GM21526 (cell line): ENCODE measurements around the gene CTNNA2.

Source experiments
- ATAC-seq: cut with Tn5 transposase; IDR thresholded peaks from one replicate; pipeline ENCODE4 v1.9.1; 2021; ENCODE audit warnings: moderate library complexity; ENCODE audit not compliant: unreplicated experiment, low FRiP score

The CTNNA2 gene

GRCh38 chr2:80244905-80245584 lies 732.2 kb downstream of the CTNNA2 start:
- ATAC-seq, result no peak

- ATAC-seq, result no peak
Observed at GRCh38 chr2:80246534-80246933, 733.7 kb downstream of the CTNNA2 start.

DNA sequence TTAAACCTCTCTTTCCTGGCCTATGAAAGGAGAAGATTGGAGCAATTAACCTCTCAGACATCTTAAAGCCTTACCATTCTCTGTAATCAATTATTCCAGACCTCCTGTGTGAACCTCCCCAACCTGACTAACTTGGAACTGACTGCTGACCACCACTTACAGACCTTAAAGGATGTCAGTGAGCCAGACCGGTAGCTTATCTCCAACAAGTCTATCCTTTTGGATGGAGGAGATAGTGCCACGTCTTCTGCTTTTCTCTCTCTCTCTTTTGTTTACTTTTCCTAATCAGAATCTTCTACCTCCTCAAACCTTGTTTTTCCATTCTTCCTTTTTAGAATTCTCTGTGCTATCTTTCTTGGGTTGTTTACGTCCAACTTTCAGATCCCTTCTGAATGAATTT lies 734.5 kb downstream of the CTNNA2 start:
- ATAC-seq, result no peak

GRCh38 chr2:80248146-80248545 lies 735.3 kb downstream of the CTNNA2 start:
- no peak for ATAC-seq

DNA sequence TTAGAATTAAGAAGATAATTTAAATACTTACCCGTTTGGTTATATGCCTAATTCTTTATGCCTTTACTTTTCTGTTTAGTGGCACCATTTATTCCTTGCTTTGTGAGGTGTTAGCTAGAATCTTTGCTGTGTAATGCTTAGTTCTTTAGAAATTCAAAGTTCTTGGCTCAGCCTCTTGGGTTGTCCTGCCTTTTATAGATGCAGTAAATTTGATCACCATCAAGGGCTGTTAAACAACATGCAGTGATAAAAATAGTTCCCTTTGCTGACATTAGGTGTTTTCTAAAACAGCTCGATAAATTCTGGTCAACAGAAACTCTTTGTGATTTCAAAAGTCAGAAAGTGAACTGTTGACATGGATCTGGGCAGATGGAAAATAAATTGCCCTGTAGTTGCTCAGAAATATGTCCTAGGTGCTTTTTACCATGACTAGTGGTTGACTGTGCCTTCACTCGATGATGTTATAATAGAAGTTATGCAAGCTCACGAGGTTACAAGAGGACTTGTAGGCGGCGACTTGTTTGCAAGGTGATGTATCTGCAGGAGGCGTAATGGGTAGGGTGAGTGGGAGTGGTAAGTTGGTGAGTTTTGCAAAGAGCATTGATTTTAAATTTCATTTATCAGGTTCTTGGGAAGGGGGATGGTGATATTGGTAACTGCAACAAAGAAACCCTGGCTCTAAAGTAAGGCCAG lies 739.6 kb downstream of the CTNNA2 start:
- no peak for ATAC-seq

GRCh38 chr2:80255918-80256781 lies 743.3 kb downstream of the CTNNA2 start:
- no peak for ATAC-seq

DNA sequence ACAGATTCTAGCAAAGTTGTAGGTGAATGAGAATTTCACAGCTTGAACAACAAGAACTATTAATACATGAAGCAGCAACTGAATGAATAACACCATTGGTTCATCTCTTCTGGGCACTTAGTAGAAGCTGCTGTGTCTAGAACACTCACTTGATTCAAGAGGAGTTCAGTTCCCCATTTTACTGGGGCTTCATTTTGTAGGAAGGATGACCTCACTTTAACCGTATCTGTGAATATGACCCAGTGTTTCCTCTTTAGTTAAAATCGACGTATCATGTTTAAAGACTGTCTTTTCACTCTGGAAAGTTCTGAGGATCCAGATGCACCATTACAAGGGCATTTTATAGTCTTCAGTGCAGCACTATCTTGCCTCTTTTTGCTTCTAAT lies 743.9 kb downstream of the CTNNA2 start:
- no peak for ATAC-seq

DNA sequence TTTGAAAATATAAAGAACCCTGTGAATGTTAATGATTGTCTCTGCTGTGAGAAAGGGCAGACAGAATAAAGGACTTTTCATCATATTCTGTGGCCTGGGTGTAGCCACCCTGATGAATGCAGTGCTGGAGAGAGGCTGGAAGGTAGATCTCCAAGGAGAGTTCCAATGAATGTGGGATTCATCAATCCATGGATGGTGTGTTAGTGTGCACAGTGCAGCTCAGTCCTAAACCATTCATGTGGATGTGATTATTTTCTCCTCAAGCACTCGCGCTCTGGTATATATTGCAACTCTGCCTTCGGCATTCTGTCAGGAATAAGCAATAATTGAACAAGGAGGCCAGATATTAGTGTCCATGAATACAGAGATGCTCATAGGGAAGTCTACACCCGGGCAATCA lies 744.6 kb downstream of the CTNNA2 start:
- ATAC-seq, result no peak

GRCh38 chr2:80258341-80258740 lies 745.5 kb downstream of the CTNNA2 start:
- no peak for ATAC-seq

DNA sequence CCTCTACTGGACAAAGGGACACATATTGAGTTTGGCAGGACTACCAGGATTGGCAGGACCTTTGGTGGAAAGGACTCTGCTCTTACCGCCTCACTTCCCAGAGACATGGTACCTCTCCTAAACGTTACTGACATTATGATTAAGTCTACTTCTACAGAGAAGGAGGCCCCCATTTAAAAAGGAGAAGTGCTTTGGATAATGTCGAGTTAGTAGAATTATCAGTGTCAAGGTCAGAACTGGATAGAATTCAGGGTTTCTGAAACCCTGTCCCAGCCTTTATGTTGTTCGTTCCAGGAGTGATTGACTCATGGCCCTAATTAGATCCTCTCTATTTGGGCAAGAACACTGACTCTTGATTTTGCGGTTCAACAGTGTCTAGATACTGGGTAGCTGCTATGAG lies 745.9 kb downstream of the CTNNA2 start:
- ATAC-seq, result no peak

GRCh38 chr2:80259292-80259691 lies 746.4 kb downstream of the CTNNA2 start:
- no peak for ATAC-seq

DNA sequence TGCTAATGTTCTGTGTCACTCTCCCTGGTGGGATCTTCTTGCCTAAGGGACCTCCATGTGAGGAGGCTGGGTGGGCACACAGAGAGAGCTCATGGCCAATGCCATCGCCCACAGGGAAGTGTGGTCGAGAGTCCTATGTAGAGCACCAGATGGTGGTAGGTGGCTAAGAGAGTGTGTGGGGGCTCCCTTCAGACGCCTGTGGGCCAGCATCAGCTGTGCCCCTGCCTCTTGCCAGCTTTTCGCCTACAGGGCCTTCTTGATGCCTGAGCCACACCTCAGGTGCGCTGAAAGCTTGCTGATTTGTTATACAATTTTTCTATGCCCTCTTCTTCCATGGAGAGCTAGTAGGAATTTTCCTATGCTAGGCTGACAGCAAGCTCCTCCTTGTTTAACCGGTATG lies 753.4 kb downstream of the CTNNA2 start:
- ATAC-seq, result no peak

DNA sequence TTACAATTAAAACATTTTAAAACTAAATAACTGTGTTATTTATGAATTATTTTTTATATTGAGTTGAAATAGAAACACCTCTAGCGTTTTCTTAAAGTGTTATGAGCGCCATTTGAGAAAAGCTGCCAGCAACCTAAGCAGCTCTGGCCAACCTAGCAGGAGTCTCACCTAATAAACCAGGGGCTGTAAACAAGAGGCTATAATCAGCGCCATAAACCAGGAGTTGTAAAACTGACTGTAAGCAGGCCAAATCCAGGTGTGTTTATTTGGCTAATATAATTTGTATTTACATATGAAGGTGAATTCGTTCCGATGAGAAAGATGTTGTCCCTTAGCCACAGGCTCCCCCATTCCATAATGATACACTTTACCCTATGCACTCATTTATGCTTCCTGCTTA lies 757.0 kb downstream of the CTNNA2 start:
- ATAC-seq, result no peak

DNA sequence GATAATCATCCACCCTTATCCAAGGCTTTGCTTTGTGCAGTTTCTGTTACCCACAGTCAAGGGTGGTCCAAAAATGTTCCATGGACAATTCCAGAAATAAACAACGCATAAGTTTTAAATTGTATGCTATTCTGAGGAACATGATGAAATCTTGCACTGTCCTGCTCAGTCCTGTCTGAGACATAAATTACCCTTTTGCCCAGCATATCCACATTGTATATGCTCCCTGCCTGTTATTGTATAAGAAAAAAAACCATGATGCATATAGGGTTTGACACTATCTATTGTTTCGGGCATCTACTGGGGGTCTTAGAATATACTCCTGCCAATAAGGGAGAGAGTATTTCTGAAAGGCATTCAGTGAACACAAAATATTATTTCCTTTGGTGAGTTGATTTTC lies 767.7 kb downstream of the CTNNA2 start:
- ATAC-seq, result no peak

- no peak for ATAC-seq
Observed at GRCh38 chr2:80281049-80281448, 768.2 kb downstream of the CTNNA2 start.

- no peak for ATAC-seq
Observed at GRCh38 chr2:80288576-80288975, 775.7 kb downstream of the CTNNA2 start.

GRCh38 chr2:80291656-80292055 lies 778.8 kb downstream of the CTNNA2 start:
- no peak for ATAC-seq

DNA sequence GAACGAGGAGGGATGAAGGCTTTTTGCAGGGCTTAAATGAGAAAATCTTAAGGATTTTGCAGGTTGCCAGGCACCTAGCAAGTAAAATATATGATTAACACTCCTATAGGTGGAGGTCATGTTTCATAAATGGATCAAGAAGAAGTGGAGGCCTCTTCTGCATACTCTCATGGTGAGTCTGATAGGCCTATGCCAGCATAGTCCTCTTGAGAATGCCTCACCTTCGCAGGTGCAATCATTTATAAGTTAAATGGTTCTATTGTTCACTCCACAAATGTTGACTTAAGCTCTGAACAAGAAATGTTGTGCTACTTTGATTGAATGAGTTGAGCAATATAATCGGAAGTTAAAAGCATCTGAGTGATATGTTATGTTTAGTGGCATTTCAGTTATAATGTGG lies 779.6 kb downstream of the CTNNA2 start:
- ATAC-seq, result no peak

- no peak for ATAC-seq
Observed at GRCh38 chr2:80293039-80293438, 780.2 kb downstream of the CTNNA2 start.

- no peak for ATAC-seq
Observed at GRCh38 chr2:80298954-80299353, 786.1 kb downstream of the CTNNA2 start.

DNA sequence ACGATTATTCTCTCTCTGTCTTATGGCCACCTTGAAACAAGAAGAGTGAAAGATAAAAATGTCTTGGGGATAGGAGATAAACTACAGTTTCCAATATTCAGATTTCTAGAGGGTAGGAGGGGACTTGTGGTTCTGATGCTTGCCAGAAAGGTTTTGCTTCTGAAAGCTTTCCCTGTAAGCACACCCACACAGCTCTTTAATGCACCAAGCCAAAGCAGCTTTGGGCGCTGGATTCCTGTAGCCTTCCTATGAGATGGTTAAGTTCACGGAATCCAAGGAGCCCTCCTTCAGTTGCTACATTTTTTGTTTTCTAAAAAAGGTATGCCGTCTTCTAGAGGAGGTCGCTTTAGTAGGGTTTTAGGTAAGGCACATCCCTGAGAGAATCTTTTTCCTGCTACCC lies 786.8 kb downstream of the CTNNA2 start:
- ATAC-seq, result no peak
